HCT116 (cell line): ENCODE data around the gene SLBP. TPM values are rescaled to one million over a fixed set of nuclear protein-coding genes. Genes with fewer than 3 reads are reported as not detected.

ENCODE experiments used
- ATAC-seq: fragments of 200-7000 bp; cut with Tn5 transposase; 2 replicates; pipeline ENCODE4 v1.9.1; 2020; ENCODE audit warnings: mild to moderate bottlenecking, moderate library complexity
- BruUV-seq: library from RNA; stranded (reverse); fragments of 400-500 nt; replicated peaks from 2 replicates; lab custom pipeline; 2021; lab: Mats Ljungman, UMichigan
- CTCF ChIA-PET: fragments of 300-600 bp; sonication (Branson Sonifier 250); formaldehyde crosslinking; loops from one replicate; lab custom pipeline; 2021; ENCODE audit warnings: antibody characterized with exemption; lab: Charles Lee
- POLR2A ChIA-PET: fragments of 300-600, 350-600 bp; sonication (Branson Sonifier 250); formaldehyde crosslinking; loops from one replicate; lab custom pipeline; 2021; ENCODE audit warnings: antibody characterized with exemption; lab: Charles Lee
- RAD21 ChIA-PET, 2 experiments: fragments of 300-600 bp; sonication (Branson Sonifier 250); formaldehyde crosslinking; loops; one replicate each; lab custom pipeline; 2023; ENCODE audit warnings: low total read pairs in 2 of 2; ENCODE audit not compliant: uncharacterized antibody in 2 of 2, unreplicated experiment in 2 of 2, low non-redundant PET in 1 of 2; lab: Charles Lee
- DNase-seq: peaks from one replicate; pipeline ENCODE4 v3.0.0-alpha.2; 2010; ENCODE audit warnings: low read depth, low spot score
- H2AFZ ChIP-seq: fragments of 200-600 bp; shearing (Covaris generic), sonication (generic); 2 replicates; pipeline ENCODE4 v1.6.1; 2017; ENCODE audit warnings: low read depth, mixed run types, mixed read lengths, antibody characterized with exemption, low read length; ENCODE audit not compliant: poor library complexity, severe bottlenecking
- H3K27ac ChIP-seq: 2 replicates; pipeline ENCODE4 v1.5.1; 2012; ENCODE audit warnings: low read depth, low read length
- H3K27me3 ChIP-seq: fragments of 200-600 bp; sonication (generic); 2 replicates; pipeline ENCODE4 v1.6.1; 2016; ENCODE audit warnings: mixed run types, low read length, mixed read lengths; ENCODE audit not compliant: insufficient read depth
- H3K36me3 ChIP-seq, 2 experiments: fragments of 200-500 bp in 1 of 2; fragments of 200-600 bp in 1 of 2; sonication (Bioruptor generic) in 1 of 2; sonication (generic) in 1 of 2; 2 replicates each; pipeline versions ENCODE4 v1.5.1 to v1.6.1; 2014 to 2016; ENCODE audit warnings: low read length in 2 of 2, inconsistent platforms in 1 of 2, mixed read lengths in 1 of 2, mixed run types in 1 of 2; ENCODE audit not compliant: insufficient read depth in 2 of 2, control insufficient read depth in 1 of 2
- H3K4me1 ChIP-seq, 2 experiments: fragments of 200-600 bp in 1 of 2; sonication (generic) in 1 of 2; 2 replicates each; pipeline versions ENCODE4 v1.5.1 to v1.6.1; 2012 to 2017; ENCODE audit warnings: low read length in 2 of 2, inconsistent platforms in 1 of 2, mild to moderate bottlenecking in 1 of 2, mixed read lengths in 1 of 2, mixed run types in 1 of 2, moderate library complexity in 1 of 2; ENCODE audit not compliant: insufficient read depth in 2 of 2, control insufficient read depth in 1 of 2
- H3K4me2 ChIP-seq: fragments of 200-600 bp; sonication (generic); 2 replicates; pipeline ENCODE4 v1.6.1; 2017; ENCODE audit warnings: mixed run types, low read length, mixed read lengths
- H3K4me3 ChIP-seq, 2 experiments: fragments of 200-600 bp in 1 of 2; sonication (generic) in 1 of 2; replicated peaks in 1 of 2; 2 replicates each; pipeline ENCODE4 v1.5.1; 2011 to 2016; ENCODE audit warnings: low read length in 2 of 2, control low read depth in 1 of 2, low read depth in 1 of 2, mild to moderate bottlenecking in 1 of 2, mixed read lengths in 1 of 2, mixed run types in 1 of 2
- H3K79me2 ChIP-seq: fragments of 200-600 bp; sonication (generic); 2 replicates; pipeline ENCODE4 v1.6.1; 2017; ENCODE audit warnings: mild to moderate bottlenecking, mixed run types, low read length, moderate library complexity, mixed read lengths; ENCODE audit not compliant: insufficient read depth
- H3K9ac ChIP-seq: fragments of 200-600 bp; sonication (generic); 2 replicates; pipeline ENCODE4 v1.6.1; 2016; ENCODE audit warnings: low read length, mixed read lengths
- H3K9me2 ChIP-seq: fragments of 200-600 bp; sonication (generic), shearing (Covaris generic); 2 replicates; pipeline ENCODE4 v1.6.1; 2017; ENCODE audit warnings: mixed run types, mild to moderate bottlenecking, moderate library complexity; ENCODE audit not compliant: insufficient read depth
- H3K9me3 ChIP-seq, 2 experiments: fragments of 200-500 bp in 1 of 2; fragments of 200-600 bp in 1 of 2; sonication (Bioruptor generic) in 1 of 2; sonication (generic) in 1 of 2; 2 replicates each; pipeline ENCODE4 v1.6.1; 2014 to 2017; ENCODE audit warnings: low read length in 2 of 2, mixed read lengths in 2 of 2, inconsistent platforms in 1 of 2, low read depth in 1 of 2, mild to moderate bottlenecking in 1 of 2, mixed run types in 1 of 2, moderate library complexity in 1 of 2; ENCODE audit not compliant: control insufficient read depth in 1 of 2, insufficient read depth in 1 of 2
- H4K20me1 ChIP-seq: fragments of 200-600 bp; sonication (generic), shearing (Covaris generic); 2 replicates; pipeline ENCODE4 v1.6.1; 2017; ENCODE audit warnings: mixed run types, mild to moderate bottlenecking, moderate library complexity; ENCODE audit not compliant: insufficient read depth
- CEBPB ChIP-seq: IDR thresholded peaks from 2 replicates; pipeline ENCODE4 v1.6.1; 2012; ENCODE audit warnings: low read depth
- EGR1 ChIP-seq: IDR thresholded peaks from 2 replicates; pipeline ENCODE4 v1.6.1; 2012; ENCODE audit warnings: low read depth
- EZH2 ChIP-seq: fragments of 200-600 bp; sonication (generic); IDR thresholded peaks from 2 replicates; pipeline ENCODE4 v1.6.1; 2017; ENCODE audit warnings: antibody characterized with exemption, mixed run types
- FOSL1 ChIP-seq: IDR thresholded peaks from 2 replicates; pipeline ENCODE4 v1.6.1; 2012; ENCODE audit warnings: low read depth
- JUND ChIP-seq: IDR thresholded peaks from 2 replicates; pipeline ENCODE4 v1.6.1; 2012
- POLR2A ChIP-seq: IDR thresholded peaks from 2 replicates; pipeline ENCODE4 v1.7.0; 2011; ENCODE audit warnings: borderline replicate concordance; ENCODE audit not compliant: insufficient read depth, insufficient read length; ENCODE audit errors: extremely low read depth
- RAD21 ChIP-seq: IDR thresholded peaks from 2 replicates; pipeline ENCODE4 v1.6.1; 2012; ENCODE audit warnings: low read depth, mild to moderate bottlenecking
- SIN3A ChIP-seq: IDR thresholded peaks from 2 replicates; pipeline ENCODE4 v1.6.1; 2012; ENCODE audit warnings: low read depth
- SP1 ChIP-seq: IDR thresholded peaks from 2 replicates; pipeline ENCODE4 v1.6.1; 2012; ENCODE audit warnings: low read depth
- SRF ChIP-seq: IDR thresholded peaks from 2 replicates; pipeline ENCODE4 v1.6.1; 2012; ENCODE audit warnings: low read depth
- YY1 ChIP-seq: IDR thresholded peaks from 2 replicates; pipeline ENCODE4 v1.6.1; 2011; ENCODE audit warnings: low read length, low read depth, moderate library complexity, mild to moderate bottlenecking; ENCODE audit not compliant: insufficient replicate concordance; ENCODE audit errors: extremely low read depth
- ZNF274 ChIP-seq: fragments of 200-500 bp; sonication (Bioruptor generic); IDR thresholded peaks from 2 replicates; pipeline ENCODE4 v1.6.1; 2014; ENCODE audit warnings: mild to moderate bottlenecking, low read depth, low read length, inconsistent platforms
- intact Hi-C: fragments of 100-400 bp; cut with micrococcal nuclease; formaldehyde crosslinking; loops from 2 replicates; pipeline ENCODE4 v1.10.0; 2022
- total RNA-seq: library from RNA; stranded (reverse); gene quantifications from one replicate; pipeline ENCODE4 v1.2.1, GENCODE V29; 2021; ENCODE audit not compliant: unreplicated experiment
- TF ChIP-seq, protein P1 (sequence below): IDR thresholded peaks from 2 replicates; pipeline ENCODE4 v1.6.1; 2012
- TF ChIP-seq, protein P2 (sequence below): IDR thresholded peaks from 2 replicates; pipeline ENCODE4 v1.6.1; 2012; ENCODE audit warnings: low read depth
- TF ChIP-seq, protein P3 (sequence below), 3 experiments: fragments of 200-600 bp in 1 of 3; sonication (generic) in 1 of 3; IDR thresholded peaks in 2 of 3; conservative IDR thresholded peaks in 1 of 3; 2 replicates each; pipeline ENCODE4 v1.5.1; 2012 to 2017; ENCODE audit warnings: low read depth in 2 of 3, low read length in 2 of 3, antibody characterized with exemption in 1 of 3, borderline replicate concordance in 1 of 3, control low read depth in 1 of 3, mild to moderate bottlenecking in 1 of 3, mixed read lengths in 1 of 3, mixed run types in 1 of 3, moderate library complexity in 1 of 3; ENCODE audit not compliant: insufficient read depth in 1 of 3
- TF ChIP-seq, protein P4 (sequence below): IDR thresholded peaks from 2 replicates; pipeline ENCODE4 v1.6.1; 2012
- TF ChIP-seq, protein P5 (sequence below): IDR thresholded peaks from 2 replicates; pipeline ENCODE4 v1.6.1; 2011; ENCODE audit warnings: mild to moderate bottlenecking, low read length, moderate library complexity; ENCODE audit not compliant: insufficient replicate concordance; ENCODE audit errors: extremely low read depth

SLBP gene
- total RNA-seq, 1 experiment from 2014 or later: 101 TPM

GRCh38 chr4:1663549-1663948 is 48.6 kb downstream of the SLBP start:
- Histone ChIP-seq H2AFZ (no peak overlapping the region), H3K36me3 (no peaks in the 10 kb centered on the region), H3K4me2 (no peak overlapping the region), H3K9me3 (no peaks in the 10 kb centered on the region), H3K9me2 (no peaks in the 10 kb centered on the region), H3K4me3 (no peak overlapping the region), H3K27me3 (no peaks in the 10 kb centered on the region), H3K79me2 (no peaks in the 10 kb centered on the region), H3K27ac (no peak overlapping the region), H3K4me1 (peaks cover 14 to 25% of the 10 kb centered on the region in 2 experiments), H4K20me1 (no peaks in the 10 kb centered on the region), H3K9ac (no peak overlapping the region)
- no peak for DNase-seq
- intact Hi-C loops: no loop called here
- RAD21 ChIA-PET: interaction anchor here in 1 of 2 experiments (0.7 kb wide), 1 partner anchor 186 kb away, joined by 5 read pairs; no protein-coding TSS in a partner anchor
- CTCF ChIA-PET: no interaction called here
- POLR2A ChIA-PET: no interaction called here
- ATAC-seq: no peak
- TF ChIP-seq EZH2 (no peak), FOSL1 (no peak), ZNF274 (no peak), CEBPB (no peak), SIN3A (no peak), POLR2A (no peak), SP1 (no peak), RAD21 (no peak), EGR1 (no peak), SRF (no peak), YY1 (no peak), JUND (no peak)
- TF ChIP-seq, protein P1, sequence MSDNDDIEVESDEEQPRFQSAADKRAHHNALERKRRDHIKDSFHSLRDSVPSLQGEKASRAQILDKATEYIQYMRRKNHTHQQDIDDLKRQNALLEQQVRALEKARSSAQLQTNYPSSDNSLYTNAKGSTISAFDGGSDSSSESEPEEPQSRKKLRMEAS: no peak
- TF ChIP-seq, protein P2, sequence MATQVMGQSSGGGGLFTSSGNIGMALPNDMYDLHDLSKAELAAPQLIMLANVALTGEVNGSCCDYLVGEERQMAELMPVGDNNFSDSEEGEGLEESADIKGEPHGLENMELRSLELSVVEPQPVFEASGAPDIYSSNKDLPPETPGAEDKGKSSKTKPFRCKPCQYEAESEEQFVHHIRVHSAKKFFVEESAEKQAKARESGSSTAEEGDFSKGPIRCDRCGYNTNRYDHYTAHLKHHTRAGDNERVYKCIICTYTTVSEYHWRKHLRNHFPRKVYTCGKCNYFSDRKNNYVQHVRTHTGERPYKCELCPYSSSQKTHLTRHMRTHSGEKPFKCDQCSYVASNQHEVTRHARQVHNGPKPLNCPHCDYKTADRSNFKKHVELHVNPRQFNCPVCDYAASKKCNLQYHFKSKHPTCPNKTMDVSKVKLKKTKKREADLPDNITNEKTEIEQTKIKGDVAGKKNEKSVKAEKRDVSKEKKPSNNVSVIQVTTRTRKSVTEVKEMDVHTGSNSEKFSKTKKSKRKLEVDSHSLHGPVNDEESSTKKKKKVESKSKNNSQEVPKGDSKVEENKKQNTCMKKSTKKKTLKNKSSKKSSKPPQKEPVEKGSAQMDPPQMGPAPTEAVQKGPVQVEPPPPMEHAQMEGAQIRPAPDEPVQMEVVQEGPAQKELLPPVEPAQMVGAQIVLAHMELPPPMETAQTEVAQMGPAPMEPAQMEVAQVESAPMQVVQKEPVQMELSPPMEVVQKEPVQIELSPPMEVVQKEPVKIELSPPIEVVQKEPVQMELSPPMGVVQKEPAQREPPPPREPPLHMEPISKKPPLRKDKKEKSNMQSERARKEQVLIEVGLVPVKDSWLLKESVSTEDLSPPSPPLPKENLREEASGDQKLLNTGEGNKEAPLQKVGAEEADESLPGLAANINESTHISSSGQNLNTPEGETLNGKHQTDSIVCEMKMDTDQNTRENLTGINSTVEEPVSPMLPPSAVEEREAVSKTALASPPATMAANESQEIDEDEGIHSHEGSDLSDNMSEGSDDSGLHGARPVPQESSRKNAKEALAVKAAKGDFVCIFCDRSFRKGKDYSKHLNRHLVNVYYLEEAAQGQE: no peak
- TF ChIP-seq, protein P3, sequence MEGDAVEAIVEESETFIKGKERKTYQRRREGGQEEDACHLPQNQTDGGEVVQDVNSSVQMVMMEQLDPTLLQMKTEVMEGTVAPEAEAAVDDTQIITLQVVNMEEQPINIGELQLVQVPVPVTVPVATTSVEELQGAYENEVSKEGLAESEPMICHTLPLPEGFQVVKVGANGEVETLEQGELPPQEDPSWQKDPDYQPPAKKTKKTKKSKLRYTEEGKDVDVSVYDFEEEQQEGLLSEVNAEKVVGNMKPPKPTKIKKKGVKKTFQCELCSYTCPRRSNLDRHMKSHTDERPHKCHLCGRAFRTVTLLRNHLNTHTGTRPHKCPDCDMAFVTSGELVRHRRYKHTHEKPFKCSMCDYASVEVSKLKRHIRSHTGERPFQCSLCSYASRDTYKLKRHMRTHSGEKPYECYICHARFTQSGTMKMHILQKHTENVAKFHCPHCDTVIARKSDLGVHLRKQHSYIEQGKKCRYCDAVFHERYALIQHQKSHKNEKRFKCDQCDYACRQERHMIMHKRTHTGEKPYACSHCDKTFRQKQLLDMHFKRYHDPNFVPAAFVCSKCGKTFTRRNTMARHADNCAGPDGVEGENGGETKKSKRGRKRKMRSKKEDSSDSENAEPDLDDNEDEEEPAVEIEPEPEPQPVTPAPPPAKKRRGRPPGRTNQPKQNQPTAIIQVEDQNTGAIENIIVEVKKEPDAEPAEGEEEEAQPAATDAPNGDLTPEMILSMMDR (IDR thresholded peaks at IDR 0.05 in 2 of 3, conservative IDR thresholded peaks at IDR 0.05 in 1 of 3; ENCODE audit: borderline replicate concordance in 1 of 3, insufficient read depth in 1 of 3, low read depth in 2 of 3, low read length in 2 of 3): no peak
- TF ChIP-seq, protein P4, sequence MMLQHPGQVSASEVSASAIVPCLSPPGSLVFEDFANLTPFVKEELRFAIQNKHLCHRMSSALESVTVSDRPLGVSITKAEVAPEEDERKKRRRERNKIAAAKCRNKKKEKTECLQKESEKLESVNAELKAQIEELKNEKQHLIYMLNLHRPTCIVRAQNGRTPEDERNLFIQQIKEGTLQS: no peak
- TF ChIP-seq, protein P5, sequence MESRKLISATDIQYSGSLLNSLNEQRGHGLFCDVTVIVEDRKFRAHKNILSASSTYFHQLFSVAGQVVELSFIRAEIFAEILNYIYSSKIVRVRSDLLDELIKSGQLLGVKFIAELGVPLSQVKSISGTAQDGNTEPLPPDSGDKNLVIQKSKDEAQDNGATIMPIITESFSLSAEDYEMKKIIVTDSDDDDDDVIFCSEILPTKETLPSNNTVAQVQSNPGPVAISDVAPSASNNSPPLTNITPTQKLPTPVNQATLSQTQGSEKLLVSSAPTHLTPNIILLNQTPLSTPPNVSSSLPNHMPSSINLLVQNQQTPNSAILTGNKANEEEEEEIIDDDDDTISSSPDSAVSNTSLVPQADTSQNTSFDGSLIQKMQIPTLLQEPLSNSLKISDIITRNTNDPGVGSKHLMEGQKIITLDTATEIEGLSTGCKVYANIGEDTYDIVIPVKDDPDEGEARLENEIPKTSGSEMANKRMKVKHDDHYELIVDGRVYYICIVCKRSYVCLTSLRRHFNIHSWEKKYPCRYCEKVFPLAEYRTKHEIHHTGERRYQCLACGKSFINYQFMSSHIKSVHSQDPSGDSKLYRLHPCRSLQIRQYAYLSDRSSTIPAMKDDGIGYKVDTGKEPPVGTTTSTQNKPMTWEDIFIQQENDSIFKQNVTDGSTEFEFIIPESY: no peak
- no TSS peak for BruUV-seq
